Endothelial cell (in vitro differentiated cells): Measurements from ENCODE around the gene CHRNA4. TPM values are rescaled to one million over a fixed set of nuclear protein-coding genes. Genes with fewer than 3 reads are reported as not detected.

Experiments used
- DNase-seq: peaks from one replicate; pipeline ENCODE4 v3.0.0; 2021; ENCODE audit warnings: low spot score
- H3K27ac Mint-ChIP-seq: one replicate; pipeline ENCODE4 v1.8.0; 2021; ENCODE audit warnings: mixed read lengths, inconsistent platforms; ENCODE audit not compliant: unreplicated experiment
- H3K27me3 Mint-ChIP-seq: one replicate; pipeline ENCODE4 v1.8.0; 2021; ENCODE audit warnings: mild to moderate bottlenecking, moderate library complexity, mixed read lengths, inconsistent platforms; ENCODE audit not compliant: unreplicated experiment
- H3K36me3 Mint-ChIP-seq: one replicate; pipeline ENCODE4 v1.8.0; 2021; ENCODE audit warnings: mild to moderate bottlenecking, low read depth, mixed read lengths, inconsistent platforms; ENCODE audit not compliant: unreplicated experiment
- H3K4me1 Mint-ChIP-seq: one replicate; pipeline ENCODE4 v1.8.0; 2021; ENCODE audit warnings: mild to moderate bottlenecking, mixed read lengths, inconsistent platforms; ENCODE audit not compliant: unreplicated experiment
- H3K4me3 Mint-ChIP-seq: one replicate; pipeline ENCODE4 v1.8.0; 2021; ENCODE audit warnings: mild to moderate bottlenecking, mixed read lengths, inconsistent platforms; ENCODE audit not compliant: unreplicated experiment
- H3K9me3 Mint-ChIP-seq: one replicate; pipeline ENCODE4 v1.8.0; 2021; ENCODE audit warnings: mixed read lengths, inconsistent platforms; ENCODE audit not compliant: unreplicated experiment
- CTCF ChIP-seq: fragments of 200-600 bp; sonication (generic); IDR thresholded peaks from one replicate; pipeline ENCODE4 v1.5.0; 2021; ENCODE audit warnings: antibody characterized with exemption; ENCODE audit not compliant: unreplicated experiment
- total RNA-seq: library from RNA; stranded (reverse); fragmentation: NEBNext Ultra II Directional; extraction: Animal tissue kit (Norgen Biotek cat#: 25700); gene quantifications from one replicate; pipeline ENCODE4 v1.2.1, GENCODE V29; 2021; ENCODE audit not compliant: unreplicated experiment

CHRNA4 gene
- total RNA-seq, 1 donor from 2014 or later, result 2.6 TPM

- TF ChIP-seq CTCF, result no peak
- no peak overlapping the region for H3K4me3 Mint-ChIP-seq
- H3K4me1 Mint-ChIP-seq, result no peaks in the 10 kb centered on the region
- H3K36me3 Mint-ChIP-seq, result no peaks in the 10 kb centered on the region
- no peak overlapping the region for H3K27ac Mint-ChIP-seq
- DNase-seq, result no peak
- no peaks in the 10 kb centered on the region for H3K9me3 Mint-ChIP-seq
- H3K27me3 Mint-ChIP-seq, result peaks cover 10% of the 10 kb centered on the region
Measured at GRCh38 chr20:63366390-63367365, 5.5 kb upstream of the CHRNA4 start.

- Mint-ChIP-seq H3K4me1 (no peaks in the 10 kb centered on the region), H3K9me3 (no peaks in the 10 kb centered on the region), H3K36me3 (no peaks in the 10 kb centered on the region), H3K4me3 (no peak overlapping the region), H3K27me3 (peaks cover 10% of the 10 kb centered on the region), H3K27ac (no peak overlapping the region)
- no peak for TF ChIP-seq CTCF
- DNase-seq, result no peak
Measured at GRCh38 chr20:63365601-63366389, 4.6 kb upstream of the CHRNA4 start.

GRCh38 chr20:63364801-63365585 is 3.8 kb upstream of the CHRNA4 start:
- DNase-seq, result no peak
- Mint-ChIP-seq H3K9me3 (no peaks in the 10 kb centered on the region), H3K4me1 (no peaks in the 10 kb centered on the region), H3K27ac (no peak overlapping the region), H3K4me3 (no peak overlapping the region), H3K36me3 (no peaks in the 10 kb centered on the region), H3K27me3 (peaks cover 10% of the 10 kb centered on the region)
- no peak for TF ChIP-seq CTCF

- Mint-ChIP-seq H3K4me3 (no peak overlapping the region), H3K36me3 (no peaks in the 10 kb centered on the region), H3K27ac (no peak overlapping the region), H3K27me3 (peaks cover 10% of the 10 kb centered on the region), H3K9me3 (no peaks in the 10 kb centered on the region), H3K4me1 (no peaks in the 10 kb centered on the region)
- DNase-seq, result no peak
- TF ChIP-seq CTCF, result no peak
Measured at GRCh38 chr20:63363981-63364561, 2.9 kb upstream of the CHRNA4 start.
